ENCODE measurements around the gene NTN4.
A peak's percentile ranks its signal among the peaks of the same experiment; 100 is the strongest.

NTN4 gene

DNA sequence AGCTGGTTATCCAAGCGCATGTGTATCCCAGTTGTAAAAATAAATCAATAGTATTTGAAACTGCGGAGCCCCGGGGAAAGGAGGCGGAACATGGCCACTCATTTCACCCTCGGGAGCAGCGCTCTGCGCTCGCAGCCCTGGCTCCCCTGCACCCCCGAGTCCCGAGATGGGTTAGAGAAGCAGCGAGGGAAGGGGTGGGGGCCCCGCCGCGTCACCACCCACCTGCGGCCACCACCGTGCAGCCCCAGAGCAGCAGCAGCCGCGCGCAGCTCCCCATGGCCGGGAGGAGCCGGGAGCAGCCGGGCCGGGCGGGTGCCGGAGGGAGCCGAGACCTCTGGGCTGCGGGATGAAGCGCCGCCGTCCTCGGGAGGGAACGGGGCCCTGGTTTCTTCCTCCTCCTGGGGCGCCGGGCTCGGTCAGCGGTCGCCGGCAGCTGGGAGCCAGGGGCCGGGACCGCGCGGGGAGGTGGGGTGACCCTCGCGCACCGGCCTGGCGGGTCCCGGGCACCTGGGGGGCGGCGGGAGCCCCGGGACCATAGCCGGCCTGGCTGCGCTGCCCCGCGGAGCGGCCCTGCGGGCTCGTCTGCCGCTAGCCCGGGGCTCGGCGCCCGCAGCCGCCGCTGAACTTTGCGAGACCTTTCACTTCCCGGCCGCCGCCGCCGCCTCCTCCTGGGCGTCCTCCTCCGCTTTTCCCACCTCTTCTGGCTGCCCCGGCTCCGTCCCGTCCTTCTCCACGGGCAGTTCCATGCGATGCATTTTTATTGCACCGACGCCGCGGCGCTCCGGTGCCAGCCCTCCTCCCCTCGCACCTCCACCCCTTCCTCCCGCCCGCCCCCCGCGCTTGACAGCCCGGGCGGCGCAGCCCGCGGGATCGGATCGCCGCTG, at the start of gene NTN4:
TSS of gene NTN4 (minus strand) at position 732 of the 884 bp plus-strand sequence. CDS start at position 277, 455 bp downstream.
- DNase-seq (ENCODE audit: low read depth): peak; percentile 64

DNA sequence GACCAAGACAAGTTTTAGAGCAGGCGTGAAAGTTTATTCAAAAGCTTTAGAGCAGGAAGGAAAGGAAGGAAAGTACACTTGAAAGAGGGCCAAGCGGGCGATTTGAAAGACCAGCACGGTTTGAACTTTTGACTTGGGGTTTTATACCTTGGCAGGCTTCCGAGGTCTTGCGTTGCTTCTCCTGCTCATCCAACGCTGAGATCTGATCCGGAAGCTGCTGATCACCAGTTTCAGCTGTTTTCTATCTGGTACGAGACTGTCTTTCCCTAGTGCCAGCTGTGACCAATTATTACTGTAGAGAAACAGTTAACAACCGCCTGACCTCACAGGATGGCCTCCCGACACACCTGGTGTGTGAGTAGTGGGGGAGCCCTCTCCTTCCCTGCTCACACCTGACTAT, 47.6 kb upstream of the NTN4 start:
- peak; percentile 75 for DNase-seq (ENCODE audit: low read depth)

- no peak for DNase-seq (ENCODE audit: low read depth)
Observed at GRCh38 chr12:95837240-95838038, 46.9 kb upstream of the NTN4 start.

- DNase-seq (ENCODE audit: low read depth): peak; percentile 47
Observed at GRCh38 chr12:95836630-95837239, 46.2 kb upstream of the NTN4 start.

- DNase-seq (ENCODE audit: low read depth): peak; percentile 86
Observed at GRCh38 chr12:95836185-95836609, 45.6 kb upstream of the NTN4 start.

DNA sequence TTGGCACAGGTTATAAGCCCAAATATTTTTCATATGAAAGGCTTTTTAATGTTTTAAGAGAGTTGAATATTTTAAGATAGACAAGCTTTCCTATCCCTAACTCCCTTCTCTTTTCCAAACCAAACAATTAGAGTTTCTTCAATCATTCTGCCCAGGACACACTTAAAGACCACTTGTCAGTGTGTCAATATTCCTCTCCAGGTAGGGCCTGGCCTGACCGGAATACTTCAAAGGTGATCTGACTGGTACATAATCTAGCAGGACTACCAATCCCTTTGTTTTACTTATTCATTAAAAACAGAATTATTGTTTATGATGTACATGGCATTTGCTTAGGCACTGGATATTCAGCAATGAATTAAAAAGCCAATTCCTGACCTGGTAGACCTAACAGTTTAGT, 44.0 kb upstream of the NTN4 start:
- DNase-seq (ENCODE audit: low read depth): no peak

DNA sequence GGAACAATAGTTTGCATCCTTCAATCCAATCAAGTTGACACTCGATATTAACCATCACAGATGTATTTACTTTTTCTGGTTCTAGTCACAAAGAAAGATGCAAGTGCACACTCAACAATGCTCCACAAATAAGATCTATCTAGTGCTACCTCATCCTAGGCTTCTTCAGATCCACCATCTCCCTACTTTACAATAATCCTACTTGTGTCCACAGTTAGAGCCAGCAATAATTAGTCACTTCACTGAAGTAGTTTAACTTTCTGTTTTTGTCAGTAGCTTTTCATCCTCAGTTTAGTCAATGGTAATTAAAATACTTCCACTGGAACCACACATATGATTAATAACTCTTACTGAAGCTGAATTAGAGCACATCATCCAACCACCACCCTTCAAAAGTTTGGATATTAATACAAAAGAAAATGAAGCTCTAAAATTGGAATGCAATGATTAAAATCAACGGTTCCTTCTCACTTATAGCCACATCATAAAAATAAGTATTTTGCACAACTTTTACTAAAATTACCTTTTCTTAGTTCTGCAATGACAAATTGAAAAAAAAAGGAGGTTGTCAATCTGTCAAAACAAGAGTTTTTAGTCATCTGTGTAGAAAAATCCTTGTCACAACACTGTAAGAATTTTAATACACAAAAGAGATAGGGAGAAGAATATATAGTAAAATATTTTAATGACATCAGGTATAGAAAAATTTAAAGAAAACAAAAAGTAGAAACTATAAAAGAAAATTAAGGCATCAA, 39.9 kb upstream of the NTN4 start:
- DNase-seq (ENCODE audit: low read depth): no peak

GRCh38 chr12:95829395-95829794, 38.8 kb upstream of the NTN4 start:
- no peak for DNase-seq (ENCODE audit: low read depth)

GRCh38 chr12:95820096-95820703, 29.6 kb upstream of the NTN4 start:
- peak; percentile 82 for DNase-seq (ENCODE audit: low read depth)

GRCh38 chr12:95815632-95816212, 25.2 kb upstream of the NTN4 start:
- DNase-seq (ENCODE audit: low read depth): peak; percentile 69

GRCh38 chr12:95812155-95812554, 21.6 kb upstream of the NTN4 start:
- DNase-seq (ENCODE audit: low read depth): peak; percentile 24

DNA sequence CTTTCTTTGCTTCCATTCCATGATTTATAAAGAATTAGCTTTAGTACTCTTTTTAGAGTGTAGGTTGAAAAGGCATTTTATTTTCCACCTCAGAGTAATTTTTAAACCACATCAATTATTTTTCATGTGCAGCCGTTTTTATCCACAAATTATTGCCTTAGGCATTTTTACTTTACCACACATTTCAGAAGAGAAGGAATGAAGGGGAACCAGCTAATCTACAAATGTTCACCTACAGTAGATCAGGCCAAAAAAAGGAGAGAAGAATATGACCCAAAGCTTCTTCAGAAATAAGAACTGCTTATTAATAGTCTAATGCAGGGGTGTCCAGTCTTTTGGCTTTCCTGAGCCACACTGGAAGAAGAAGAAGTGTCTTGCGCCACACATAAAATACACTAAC, 19.8 kb upstream of the NTN4 start:
- DNase-seq (ENCODE audit: low read depth): no peak

DNA sequence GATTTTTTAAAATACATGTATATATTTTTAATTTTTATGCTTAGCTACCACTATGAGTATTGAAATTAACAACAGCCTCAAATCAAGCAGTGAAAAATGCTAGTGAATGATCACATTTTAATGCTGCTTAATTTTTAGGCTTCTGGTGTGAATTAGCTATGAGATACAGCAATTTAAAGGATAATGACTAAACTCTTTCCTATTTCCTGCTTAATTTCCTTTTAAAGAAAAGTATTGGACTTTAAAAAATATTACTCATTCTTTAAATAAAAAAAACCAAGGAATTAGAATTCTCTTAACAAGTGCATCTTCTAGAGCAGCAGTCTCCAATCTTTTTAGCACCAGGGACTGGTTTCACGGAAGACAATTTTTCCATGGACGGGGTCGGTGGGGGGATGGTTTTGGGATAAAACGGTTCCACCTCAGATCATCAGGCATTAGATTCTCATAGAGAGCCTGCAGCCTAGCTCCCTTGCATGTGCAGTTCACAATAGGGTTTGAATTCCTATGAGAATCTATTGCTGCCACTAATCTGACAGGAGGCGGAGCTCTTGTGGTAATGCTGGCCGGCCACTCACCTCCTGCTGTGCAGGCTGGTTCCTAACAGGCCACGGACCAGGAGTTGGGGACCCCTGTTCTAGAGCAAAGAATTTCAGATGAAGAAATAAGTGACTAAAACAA, 18.6 kb upstream of the NTN4 start:
- peak; percentile 26 for DNase-seq (ENCODE audit: low read depth)

- DNase-seq (ENCODE audit: low read depth): peak; percentile 41
Observed at GRCh38 chr12:95808146-95808545, 17.6 kb upstream of the NTN4 start.

GRCh38 chr12:95805864-95806671, 15.5 kb upstream of the NTN4 start:
- DNase-seq (ENCODE audit: low read depth): peak; percentile 99

- no peak for DNase-seq (ENCODE audit: low read depth)
Observed at GRCh38 chr12:95804291-95804690, 13.7 kb upstream of the NTN4 start.

DNA sequence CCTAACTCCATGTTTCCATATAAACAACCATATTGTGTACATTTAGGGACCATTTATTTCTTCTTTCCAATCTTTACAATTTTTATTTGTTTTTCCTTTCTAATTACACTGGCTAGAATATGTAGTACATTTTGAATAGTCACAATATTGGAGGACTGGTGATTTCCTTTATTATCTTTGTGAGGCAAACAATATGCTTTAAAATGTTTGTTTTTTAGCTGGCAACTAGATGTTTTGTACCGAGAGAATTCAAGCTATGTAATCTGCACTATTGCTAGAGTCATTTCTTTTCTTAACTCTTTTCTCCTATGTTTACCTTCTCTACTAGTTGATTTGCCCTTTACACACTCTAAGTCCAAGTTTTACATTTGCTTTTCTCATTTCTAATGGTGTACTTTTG, 13.3 kb upstream of the NTN4 start:
- no peak for DNase-seq (ENCODE audit: low read depth)

- peak; percentile 98 for DNase-seq (ENCODE audit: low read depth)
Observed at GRCh38 chr12:95802482-95803270, 12.1 kb upstream of the NTN4 start.

DNA sequence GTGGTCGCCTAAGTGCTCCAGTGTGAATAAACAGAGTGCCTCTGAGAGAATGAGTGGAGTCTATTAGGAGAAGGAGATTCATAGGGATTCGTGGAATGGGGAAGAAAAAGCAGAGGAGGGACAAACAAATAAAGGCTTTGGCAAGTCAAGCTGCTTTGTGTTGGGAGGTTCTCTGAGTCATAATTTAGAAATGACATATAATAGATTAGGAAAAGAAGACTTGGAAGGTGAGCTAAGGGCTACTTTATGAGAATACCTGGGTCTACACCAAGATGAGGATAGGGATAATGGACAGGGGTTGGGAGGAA, 6.4 kb upstream of the NTN4 start:
- DNase-seq (ENCODE audit: low read depth): no peak
